Cardiac muscle cell (in vitro differentiated cells and primary cell): Measurements from ENCODE around the gene SLC2A9. TPM values are rescaled to one million over a fixed set of nuclear protein-coding genes. Genes with fewer than 3 reads are reported as not detected.

Experiments used
- DNase-seq, 2 donors: peaks; one replicate each; pipeline versions ENCODE4 v3.0.0 to v3.0.0-alpha.2; 2010 to 2017; ENCODE audit warnings: low read depth in 1 of 2, low spot score in 1 of 2
- H3K27ac ChIP-seq: fragments of 200-600 bp; sonication (generic); 2 replicates; pipeline ENCODE4 v1.5.1; 2016
- H3K27me3 ChIP-seq: fragments of 200-600 bp; sonication (generic); 2 replicates; pipeline ENCODE4 v1.6.0; 2016; ENCODE audit warnings: control low read depth
- H3K36me3 ChIP-seq: fragments of 200-600 bp; sonication (generic); 2 replicates; pipeline ENCODE4 v1.5.1; 2016; ENCODE audit warnings: control low read depth
- H3K4me1 ChIP-seq: fragments of 200-600 bp; sonication (generic); 2 replicates; pipeline ENCODE4 v1.8.1; 2017; ENCODE audit warnings: low read depth, mild to moderate bottlenecking, mixed run types
- H3K4me3 ChIP-seq: fragments of 200-600 bp; sonication (generic); 2 replicates; pipeline ENCODE4 v1.5.1; 2016; ENCODE audit warnings: mild to moderate bottlenecking
- H3K9me3 ChIP-seq: fragments of 200-600 bp; sonication (generic); 2 replicates; pipeline ENCODE4 v1.5.1; 2017; ENCODE audit warnings: low read depth, mild to moderate bottlenecking, control low read depth
- polyA plus RNA-seq: library from polyadenylated mRNA; unstranded; fragments of >200 nt; fragmentation: Nextera tagmentation; extraction: Ambion mirVana; gene quantifications from 2 replicates; pipeline ENCODE4 v1.2.1, GENCODE V29; 2016
- total RNA-seq: library from RNA; depleted of rRNA; stranded (reverse); fragments of >200 nt; gene quantifications from 2 replicates; pipeline ENCODE4 v1.2.3, GENCODE V29; 2016
- TF ChIP-seq, protein P1 (sequence below): IDR thresholded peaks from 2 replicates; pipeline ENCODE4 v1.5.1; 2012; ENCODE audit warnings: low read depth, mild to moderate bottlenecking, low read length

The SLC2A9 gene
- total and polyA plus RNA-seq, 2 experiments from 2014 or later: 0.42 to 1.1 TPM

DNA sequence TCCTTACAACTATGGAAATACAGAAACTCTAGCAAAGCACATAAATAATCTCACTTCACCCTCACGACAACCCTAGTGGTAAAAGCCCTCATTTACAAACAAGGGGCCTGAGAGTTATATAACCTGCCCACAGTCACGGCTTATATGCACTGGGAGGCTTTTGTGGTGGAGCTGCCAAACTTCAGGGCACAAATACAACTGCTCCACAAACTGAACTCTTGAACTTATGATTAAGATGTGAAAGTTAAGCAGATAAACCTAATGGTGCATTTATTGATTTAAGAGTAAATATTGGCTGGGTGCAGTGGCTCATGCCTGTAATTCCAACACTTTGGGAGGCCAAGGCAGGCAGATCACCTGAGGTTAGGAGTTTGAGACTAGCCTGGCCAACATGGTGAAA is 19.0 kb downstream of the SLC2A9 start:
- Histone ChIP-seq H3K9me3 (no peaks in the 10 kb centered on the region), H3K4me3 (no peak overlapping the region), H3K27me3 (no peaks in the 10 kb centered on the region), H3K4me1 (no peaks in the 10 kb centered on the region), H3K36me3 (no peaks in the 10 kb centered on the region), H3K27ac (no peak overlapping the region)
- DNase-seq: no peak
- TF ChIP-seq, protein P1, sequence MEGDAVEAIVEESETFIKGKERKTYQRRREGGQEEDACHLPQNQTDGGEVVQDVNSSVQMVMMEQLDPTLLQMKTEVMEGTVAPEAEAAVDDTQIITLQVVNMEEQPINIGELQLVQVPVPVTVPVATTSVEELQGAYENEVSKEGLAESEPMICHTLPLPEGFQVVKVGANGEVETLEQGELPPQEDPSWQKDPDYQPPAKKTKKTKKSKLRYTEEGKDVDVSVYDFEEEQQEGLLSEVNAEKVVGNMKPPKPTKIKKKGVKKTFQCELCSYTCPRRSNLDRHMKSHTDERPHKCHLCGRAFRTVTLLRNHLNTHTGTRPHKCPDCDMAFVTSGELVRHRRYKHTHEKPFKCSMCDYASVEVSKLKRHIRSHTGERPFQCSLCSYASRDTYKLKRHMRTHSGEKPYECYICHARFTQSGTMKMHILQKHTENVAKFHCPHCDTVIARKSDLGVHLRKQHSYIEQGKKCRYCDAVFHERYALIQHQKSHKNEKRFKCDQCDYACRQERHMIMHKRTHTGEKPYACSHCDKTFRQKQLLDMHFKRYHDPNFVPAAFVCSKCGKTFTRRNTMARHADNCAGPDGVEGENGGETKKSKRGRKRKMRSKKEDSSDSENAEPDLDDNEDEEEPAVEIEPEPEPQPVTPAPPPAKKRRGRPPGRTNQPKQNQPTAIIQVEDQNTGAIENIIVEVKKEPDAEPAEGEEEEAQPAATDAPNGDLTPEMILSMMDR: no peak

DNA sequence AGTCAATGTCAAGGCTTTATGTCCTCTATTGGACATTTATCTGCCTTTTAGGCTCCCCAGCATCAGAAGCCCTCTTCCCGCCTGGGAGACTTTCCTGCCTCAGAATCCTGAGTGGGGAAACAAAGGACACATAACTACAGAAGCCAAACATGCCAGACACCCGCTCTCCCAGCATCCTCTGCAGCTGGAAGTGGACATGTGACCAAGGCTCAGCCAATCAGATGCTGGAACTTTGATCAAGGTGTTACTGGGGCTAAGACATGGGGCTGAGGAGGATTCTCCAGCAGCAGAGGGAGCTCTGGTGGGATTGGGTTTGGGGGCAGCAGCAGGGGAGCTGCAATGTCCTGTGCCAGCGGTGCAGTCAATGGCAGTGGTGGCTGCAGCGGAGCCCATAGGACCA is 19.5 kb downstream of the SLC2A9 start:
- no peak overlapping the region for H3K4me3 ChIP-seq
- no peak overlapping the region for H3K27ac ChIP-seq
- DNase-seq: no peak
- TF ChIP-seq, protein P1: no peak
- no peaks in the 10 kb centered on the region for H3K36me3 ChIP-seq
- no peaks in the 10 kb centered on the region for H3K27me3 ChIP-seq
- no peaks in the 10 kb centered on the region for H3K9me3 ChIP-seq
- no peaks in the 10 kb centered on the region for H3K4me1 ChIP-seq

DNA sequence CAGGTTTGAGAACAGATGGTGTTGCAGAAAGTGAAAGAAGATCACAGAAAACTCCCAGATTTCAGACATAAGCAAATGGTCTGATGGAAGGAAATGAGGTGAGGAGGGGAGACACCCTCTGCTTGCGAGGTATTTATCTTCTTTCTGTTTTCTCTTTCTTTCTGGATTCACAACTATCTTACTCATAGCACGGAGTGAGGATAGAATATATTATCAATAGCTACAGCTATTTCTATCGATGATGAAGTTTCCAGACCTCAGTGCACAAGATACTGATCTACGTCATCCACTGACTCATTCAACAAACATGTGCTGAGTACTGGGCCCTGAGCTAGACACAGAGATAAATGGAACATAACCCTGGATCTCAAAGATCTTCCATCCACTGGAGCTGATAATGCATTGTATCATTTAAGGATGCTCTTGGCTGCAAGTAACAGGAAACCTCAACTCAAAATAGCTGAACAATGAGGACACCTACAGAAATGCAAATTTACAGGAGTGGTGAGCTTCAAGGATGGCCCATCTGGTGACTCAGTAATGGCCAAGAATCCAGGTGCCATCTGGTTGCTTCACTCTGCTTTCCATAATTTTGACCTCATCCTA is 21.2 kb downstream of the SLC2A9 start:
- Histone ChIP-seq H3K4me1 (no peaks in the 10 kb centered on the region), H3K27ac (no peak overlapping the region), H3K27me3 (no peaks in the 10 kb centered on the region), H3K4me3 (no peak overlapping the region), H3K9me3 (no peaks in the 10 kb centered on the region), H3K36me3 (no peaks in the 10 kb centered on the region)
- no peak for DNase-seq
- TF ChIP-seq, protein P1: no peak

DNA sequence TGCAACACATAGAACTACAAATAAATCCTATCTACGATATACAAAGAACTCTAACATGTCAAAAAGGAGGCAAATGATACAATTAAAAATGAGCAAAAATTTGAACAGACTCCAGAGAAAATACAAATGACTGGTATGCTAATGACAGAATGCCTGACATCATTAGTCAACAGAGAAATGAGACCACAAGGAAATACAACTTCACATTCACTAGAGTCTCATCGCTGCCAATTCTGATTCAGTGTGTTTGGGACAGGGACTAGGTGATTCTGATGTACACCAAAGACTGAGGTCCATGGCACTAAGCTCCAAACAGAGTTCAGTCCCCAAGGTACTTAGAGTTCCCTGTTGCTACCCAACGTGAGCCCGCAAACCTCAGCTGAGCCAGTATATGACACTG is 23.4 kb downstream of the SLC2A9 start:
- H3K27me3 ChIP-seq: no peaks in the 10 kb centered on the region
- H3K9me3 ChIP-seq: no peaks in the 10 kb centered on the region
- no peak overlapping the region for H3K27ac ChIP-seq
- H3K4me3 ChIP-seq: no peak overlapping the region
- no peaks in the 10 kb centered on the region for H3K36me3 ChIP-seq
- TF ChIP-seq, protein P1: no peak
- H3K4me1 ChIP-seq: no peaks in the 10 kb centered on the region
- DNase-seq: no peak

DNA sequence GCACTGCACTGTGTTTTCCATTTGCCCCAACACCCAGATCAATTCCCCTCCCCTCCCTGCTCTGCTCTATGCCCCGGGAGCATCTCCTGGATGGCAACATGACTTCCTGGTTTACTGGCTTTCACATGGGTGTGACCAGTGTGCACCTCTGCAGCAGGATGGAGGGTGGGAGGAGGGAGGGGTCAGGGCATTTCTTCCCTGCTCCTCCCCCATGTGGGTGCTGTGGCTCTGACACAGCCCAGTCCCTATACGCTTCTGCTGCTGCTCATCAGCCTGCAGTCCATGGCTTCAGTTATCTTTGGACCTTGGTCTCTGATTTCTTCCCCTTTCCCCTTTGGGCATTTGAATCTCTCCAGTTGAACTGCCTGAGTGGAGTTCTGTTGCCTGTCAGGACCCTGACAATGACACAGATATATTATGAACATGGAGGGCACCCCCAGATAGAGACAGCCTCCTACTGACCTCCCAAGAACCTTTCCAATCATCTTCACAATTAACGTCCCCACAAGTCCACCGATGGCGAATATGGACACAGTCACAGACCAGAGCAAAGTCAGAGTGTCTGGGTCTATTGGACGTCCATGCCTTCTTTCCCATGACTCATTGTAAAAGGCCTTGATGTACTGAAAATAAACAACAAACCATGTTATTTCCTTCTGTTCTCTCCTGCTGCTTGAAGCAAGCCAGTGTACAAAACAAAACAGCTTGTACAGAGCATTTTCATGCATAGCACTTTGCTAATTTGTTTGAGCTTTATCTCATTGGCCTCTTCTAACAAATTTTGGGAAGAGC is 24.8 kb downstream of the SLC2A9 start:
- no peak overlapping the region for H3K4me3 ChIP-seq
- no peak for DNase-seq
- no peaks in the 10 kb centered on the region for H3K9me3 ChIP-seq
- H3K27ac ChIP-seq: no peak overlapping the region
- H3K4me1 ChIP-seq: no peaks in the 10 kb centered on the region
- H3K36me3 ChIP-seq: no peaks in the 10 kb centered on the region
- no peaks in the 10 kb centered on the region for H3K27me3 ChIP-seq
- TF ChIP-seq, protein P1: no peak
